ENCODE results near the gene WNT11. TPM values are rescaled to one million over a fixed set of nuclear protein-coding genes. Genes with fewer than 3 reads are reported as not detected.

Gene WNT11
- total and polyA plus RNA-seq, 2 of the 13 experiments (the other 11 are each of a cell fraction or from before 2014, with no cell fraction given): 0.34 to 0.66 TPM

- ChIA-PET POLR2A (interaction anchor here (1.5 kb wide), 1 partner anchor 15 kb away, joined by 5 read pairs; no protein-coding TSS in a partner anchor), CTCF (ENCODE audit: low intra/inter-chr PET ratio, low total read pairs) (no interaction called here)
- intact Hi-C loops (cut with micrococcal nuclease; ENCODE audit: unreplicated experiment): no loop called here
- 5% methylated on average over 6 of the region's 9 CpGs for WGBS (ENCODE audit: low lambda C conversion rate)
- TF ChIP-seq DNMT1 (CRISPR knock-in tag; IDR thresholded peaks at IDR 0.05) (no peak), ZNF703 (CRISPR knock-in tag; IDR thresholded peaks at IDR 0.05; ENCODE audit: borderline replicate concordance) (no peak), ZNF234 (CRISPR knock-in tag; conservative IDR thresholded peaks at IDR 0.05) (no peak), MATR3 (CRISPR knock-in tag; IDR thresholded peaks at IDR 0.05) (no peak), ZNF44 (CRISPR knock-in tag; IDR thresholded peaks at IDR 0.05) (no peak), SOX6 (IDR thresholded peaks at IDR 0.05) (no peak), SOX6 (CRISPR knock-in tag; IDR thresholded peaks at IDR 0.05) (no peak), ZNF768 (CRISPR knock-in tag; IDR thresholded peaks at IDR 0.05) (peak; percentile 80)
- in situ Hi-C loops (cut with HindIII; ENCODE audit: extremely low pct_ligation_motif_present, low pct_unique_long_range_greater_than_20kb): no loop called here
- ATAC-seq: no peak
- Histone ChIP-seq H3K4me2 (ENCODE audit: low read depth, low read length) (no peak overlapping the region), H3K9me3 (ENCODE audit: low read length) (no peaks in the 10 kb centered on the region), H4K20me1 (ENCODE audit: insufficient read depth, low read length) (no peaks in the 10 kb centered on the region), H3K9ac (ENCODE audit: insufficient read depth, low read depth, low read length) (no peak overlapping the region), H3K27ac (ENCODE audit: extremely low read length, insufficient read depth, low read length) (no peak overlapping the region), H3K4me1 (ENCODE audit: insufficient read depth, low read length) (peaks cover 11% of the 10 kb centered on the region; the same call in 1 of the 2 replicates), H2AFZ (ENCODE audit: low read length) (no peak overlapping the region), H3K79me2 (ENCODE audit: insufficient read depth, low read length) (no peaks in the 10 kb centered on the region), H3K27me3 (ENCODE audit: control insufficient read depth in 1 of 2, insufficient read depth in 2 of 2, low read length in 2 of 2) (peaks cover 4 to 34% of the 10 kb centered on the region in 2 experiments; a peak in 2 of 5 replicates), H3K36me3 (replicated peaks in 1 of 2; ENCODE audit: control insufficient read depth in 1 of 2, insufficient read depth in 2 of 2, low read length in 2 of 2) (no peaks in the 10 kb centered on the region), H3K4me3 (replicated peaks in 1 of 3; ENCODE audit: insufficient read depth in 1 of 3, low read depth in 2 of 3, low read length in 3 of 3) (no peak overlapping the region)
- FAIRE-seq: no peak
- no TSS peak for BruUV-seq (replicated peaks)
- no peak for DNase-seq (ENCODE audit: low spot score)
Measured at GRCh38 chr11:76218449-76219178, 12.3 kb upstream of the WNT11 start.

- WGBS (ENCODE audit: low lambda C conversion rate): 18% methylated on average over 8 of the region's 8 CpGs
- FAIRE-seq: no peak
Measured at GRCh38 chr11:76217653-76218160, 11.4 kb upstream of the WNT11 start.

More at GRCh38 chr11:76217653-76218160, 11.4 kb upstream of the WNT11 start:
- Histone ChIP-seq H3K9me3 (ENCODE audit: low read length) (no peaks in the 10 kb centered on the region), H3K9ac (ENCODE audit: insufficient read depth, low read depth, low read length) (no peak overlapping the region), H3K27ac (ENCODE audit: extremely low read length, insufficient read depth, low read length) (no peak overlapping the region), H3K4me2 (ENCODE audit: low read depth, low read length) (no peak overlapping the region), H3K79me2 (ENCODE audit: insufficient read depth, low read length) (no peaks in the 10 kb centered on the region), H3K36me3 (replicated peaks in 1 of 2; ENCODE audit: control insufficient read depth in 1 of 2, insufficient read depth in 2 of 2, low read length in 2 of 2) (no peaks in the 10 kb centered on the region), H3K4me3 (replicated peaks in 1 of 3; ENCODE audit: insufficient read depth in 1 of 3, low read depth in 2 of 3, low read length in 3 of 3) (no peak overlapping the region), H3K27me3 (ENCODE audit: control insufficient read depth in 1 of 2, insufficient read depth in 2 of 2, low read length in 2 of 2) (peaks cover 4 to 37% of the 10 kb centered on the region in 2 experiments; a peak in 2 of 5 replicates), H4K20me1 (ENCODE audit: insufficient read depth, low read length) (no peaks in the 10 kb centered on the region), H3K4me1 (ENCODE audit: insufficient read depth, low read length) (peaks cover 11% of the 10 kb centered on the region; the same call in 1 of the 2 replicates), H2AFZ (ENCODE audit: low read length) (no peak overlapping the region)
- in situ Hi-C loops (cut with HindIII; ENCODE audit: extremely low pct_ligation_motif_present, low pct_unique_long_range_greater_than_20kb): no loop called here
- POLR2A ChIA-PET: no interaction called here
- DNase-seq (ENCODE audit: low spot score) (no peak), ATAC-seq (no peak)
- CTCF ChIA-PET (ENCODE audit: low intra/inter-chr PET ratio, low total read pairs): no interaction called here
- intact Hi-C loops (cut with micrococcal nuclease; ENCODE audit: unreplicated experiment): no loop called here
- BruUV-seq (replicated peaks): no TSS peak
- TF ChIP-seq HNRNPUL1 (IDR thresholded peaks at IDR 0.05; ENCODE audit: low read depth, low read length) (no peak), MIER3 (CRISPR knock-in tag; IDR thresholded peaks at IDR 0.05; ENCODE audit: borderline replicate concordance) (no peak), ZSCAN21 (CRISPR knock-in tag; IDR thresholded peaks at IDR 0.05; ENCODE audit: borderline replicate concordance) (no peak)
